ENCODE measurements around the gene BICD1. TPM values are rescaled to one million over a fixed set of nuclear protein-coding genes. Genes with fewer than 3 reads are reported as not detected.

BICD1 gene
- total RNA-seq, 2 donors from 2014 or later: 15.1 to 18.4 TPM

DNA sequence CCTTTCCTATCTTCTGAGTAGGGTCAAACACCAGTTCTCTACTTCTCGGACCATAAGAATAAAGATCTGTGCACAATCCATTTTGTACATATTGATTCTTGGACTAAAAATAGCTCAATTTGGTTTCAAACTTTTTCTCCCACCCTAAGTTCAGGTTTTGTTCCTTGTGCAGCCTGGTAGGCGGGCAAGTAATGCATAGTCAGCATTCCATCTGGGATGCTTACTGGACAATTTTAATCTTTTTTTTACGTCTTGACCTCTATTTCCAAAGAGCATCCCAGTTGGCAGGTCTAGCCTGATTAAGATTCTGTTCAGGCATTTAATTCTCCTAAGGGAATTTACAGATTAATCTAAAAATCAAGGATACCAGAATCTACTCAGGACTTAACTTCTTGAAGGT is 126.9 kb downstream of the BICD1 start:
- DNase-seq (ENCODE audit: low spot score in 2 of 2) (no peak), ATAC-seq (no peak)
- H3K27ac Mint-ChIP-seq: no peak overlapping the region
- H3K36me3 Mint-ChIP-seq: peaks cover 0 to 7% of the 10 kb centered on the region in 2 donors
- H3K9me3 Mint-ChIP-seq: peaks cover 3 to 11% of the 10 kb centered on the region in 2 donors

DNA sequence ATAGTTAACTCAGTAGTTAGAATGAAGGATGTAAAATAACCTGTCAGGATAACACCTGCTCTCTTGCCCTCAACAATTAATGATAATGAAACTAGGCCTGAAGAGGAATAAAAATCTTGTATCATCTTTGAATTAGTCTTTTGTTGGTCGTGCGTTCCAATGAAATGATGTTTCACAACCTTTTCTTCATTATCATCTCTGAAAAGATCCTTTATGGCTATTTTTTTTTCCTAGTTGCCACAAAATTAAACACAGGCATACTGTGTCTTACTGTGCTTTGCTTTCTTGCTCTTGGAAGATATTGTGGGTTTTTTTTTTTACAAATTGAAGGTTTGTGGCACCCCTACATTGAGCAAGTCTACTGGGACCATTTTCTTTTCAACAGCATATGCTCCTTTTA is 128.6 kb downstream of the BICD1 start:
- DNase-seq (ENCODE audit: low spot score in 2 of 2) (no peak), ATAC-seq (no peak)
- H3K9me3 Mint-ChIP-seq: peaks cover 3 to 11% of the 10 kb centered on the region in 2 donors
- peaks cover 0 to 7% of the 10 kb centered on the region in 2 donors for H3K36me3 Mint-ChIP-seq
- H3K27ac Mint-ChIP-seq: no peak overlapping the region

DNA sequence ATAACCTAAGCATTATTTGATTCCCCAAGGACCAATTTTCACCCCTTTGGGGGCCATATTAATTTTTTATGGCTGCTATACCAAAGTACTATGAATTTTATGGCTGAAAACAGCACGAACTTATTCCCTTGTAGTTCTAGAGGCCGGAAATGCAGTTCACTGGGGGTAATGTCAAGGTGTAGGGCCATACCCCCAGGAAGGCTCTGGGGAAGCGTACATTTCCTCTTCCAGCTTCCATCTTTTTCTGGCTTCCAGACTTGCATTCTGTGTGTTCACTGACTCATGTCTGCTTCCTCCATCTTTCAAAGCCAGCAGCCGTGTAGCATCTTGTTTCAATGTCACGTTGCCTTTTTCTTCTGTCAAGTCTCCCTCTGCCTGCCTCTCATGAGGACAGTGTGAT is 133.5 kb downstream of the BICD1 start:
- peaks cover 0 to 7% of the 10 kb centered on the region in 2 donors for H3K36me3 Mint-ChIP-seq

DNA sequence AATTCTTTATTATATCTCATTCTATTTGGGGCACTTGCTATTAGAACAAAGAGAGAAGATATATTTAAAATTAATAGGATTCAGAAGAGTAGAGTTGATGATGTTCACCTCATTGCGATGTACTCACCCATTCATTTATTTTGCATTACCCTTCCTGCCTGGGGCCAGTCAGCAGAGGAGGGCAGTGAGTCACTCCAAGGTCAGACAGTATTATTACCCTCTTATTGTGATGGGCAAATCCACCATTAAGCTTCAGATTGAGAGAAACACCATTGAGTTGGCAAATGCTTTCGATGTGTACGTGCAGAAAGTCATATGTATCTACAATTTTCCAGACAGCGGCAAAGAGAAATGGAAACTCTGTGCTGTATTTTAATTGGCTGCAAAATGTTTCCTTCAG is 134.2 kb downstream of the BICD1 start:
- no peak overlapping the region for H3K27ac Mint-ChIP-seq
- ATAC-seq (no peak), DNase-seq (ENCODE audit: low spot score in 2 of 2) (no peak)
- H3K9me3 Mint-ChIP-seq: peaks cover 3 to 11% of the 10 kb centered on the region in 2 donors
- peaks cover 0 to 7% of the 10 kb centered on the region in 2 donors for H3K36me3 Mint-ChIP-seq

More for the DNA sequence above, 133.5 kb downstream of the BICD1 start:
- DNase-seq (ENCODE audit: low spot score in 2 of 2): no peak
- ATAC-seq: no peak
- Mint-ChIP-seq H3K27ac (no peak overlapping the region), H3K9me3 (peaks cover 3 to 11% of the 10 kb centered on the region in 2 donors)

DNA sequence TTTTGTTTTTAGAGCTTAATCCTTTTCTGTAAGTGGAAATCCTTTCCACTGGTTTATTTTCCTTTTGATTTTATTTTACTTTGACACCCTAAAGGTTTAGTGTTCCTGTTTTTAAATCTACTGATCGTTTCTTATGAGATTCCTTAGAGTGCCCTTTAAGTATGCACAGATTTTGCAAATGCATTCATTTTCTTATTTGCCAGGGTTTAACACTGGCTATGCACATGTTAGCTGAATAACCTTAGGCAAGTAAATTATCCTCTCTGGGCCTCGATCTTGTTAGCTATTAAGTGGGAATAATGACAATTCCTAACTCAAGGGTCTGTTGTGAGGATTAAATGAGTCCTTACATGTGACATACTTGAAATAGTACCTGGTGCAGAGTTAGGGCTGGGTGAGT is 136.0 kb downstream of the BICD1 start:
- DNase-seq (ENCODE audit: low spot score in 2 of 2) (no peak), ATAC-seq (no peak)
- Mint-ChIP-seq H3K36me3 (peaks cover 0 to 18% of the 10 kb centered on the region in 2 donors), H3K9me3 (peaks cover 0 to 10% of the 10 kb centered on the region in 2 donors), H3K27ac (no peak overlapping the region)

DNA sequence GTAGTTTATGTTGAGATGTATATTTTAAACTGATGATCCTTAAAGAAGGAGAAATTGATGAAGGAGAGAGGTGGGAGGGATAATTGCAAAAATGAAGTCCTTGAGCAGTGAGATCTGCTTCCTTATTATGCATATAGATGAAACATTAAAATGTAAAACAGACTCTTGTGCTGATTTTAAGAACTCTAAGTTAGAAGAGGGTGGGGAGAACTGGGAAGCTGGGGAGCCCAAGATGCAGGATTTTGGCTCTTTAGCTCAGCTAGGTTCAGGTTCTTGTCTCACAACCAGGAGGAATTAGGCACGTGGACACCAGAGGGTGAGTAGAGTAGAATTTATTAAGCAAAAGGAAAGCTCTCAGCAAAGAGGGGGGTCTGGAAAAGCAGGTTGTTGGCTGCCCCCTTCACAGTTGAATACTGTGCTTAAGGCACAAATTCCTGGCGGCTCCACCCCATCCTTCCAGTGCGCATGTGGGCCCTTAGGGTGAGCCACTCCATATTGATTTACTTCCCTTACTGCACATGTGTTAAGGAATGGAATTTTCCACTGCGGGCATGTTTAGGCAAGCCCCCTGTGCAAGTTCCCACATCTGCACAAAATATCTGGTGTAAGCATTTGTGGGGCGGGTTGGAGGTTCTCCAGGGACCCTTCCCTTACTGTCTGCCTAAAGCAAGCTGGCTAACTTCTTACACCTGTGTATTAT is 141.9 kb downstream of the BICD1 start:
- H3K36me3 Mint-ChIP-seq: peaks cover 1 to 20% of the 10 kb centered on the region in 2 donors
- ATAC-seq: no peak
- DNase-seq (ENCODE audit: low spot score in 2 of 2): no peak
- H3K9me3 Mint-ChIP-seq: peaks cover 4 to 11% of the 10 kb centered on the region in 2 donors
- peak overlapping the region in 1 of 2 donors; percentile 45 for H3K27ac Mint-ChIP-seq

DNA sequence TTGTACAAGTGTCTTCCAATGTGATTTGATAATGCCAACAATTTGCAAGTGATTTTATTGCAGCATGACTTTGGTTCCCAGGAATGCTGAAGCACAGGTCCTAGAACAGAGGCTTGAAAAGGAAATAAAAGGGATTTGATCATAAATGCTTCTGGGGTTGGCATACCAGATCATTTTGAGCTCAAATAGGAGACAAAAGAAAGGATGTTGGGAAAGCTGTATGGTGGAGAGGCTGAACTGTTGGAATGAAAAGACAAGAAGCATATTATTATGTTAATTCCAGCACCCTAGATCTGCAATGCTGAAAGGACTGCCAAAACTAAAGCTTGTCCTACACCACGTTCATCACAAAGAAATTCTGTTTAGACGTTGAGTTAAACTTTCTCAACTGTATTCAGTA is 143.1 kb downstream of the BICD1 start:
- peaks cover 4 to 11% of the 10 kb centered on the region in 2 donors for H3K9me3 Mint-ChIP-seq
- H3K36me3 Mint-ChIP-seq: peaks cover 6 to 25% of the 10 kb centered on the region in 2 donors
- no peak overlapping the region for H3K27ac Mint-ChIP-seq
- DNase-seq (ENCODE audit: low spot score in 2 of 2): no peak
- no peak for ATAC-seq

DNA sequence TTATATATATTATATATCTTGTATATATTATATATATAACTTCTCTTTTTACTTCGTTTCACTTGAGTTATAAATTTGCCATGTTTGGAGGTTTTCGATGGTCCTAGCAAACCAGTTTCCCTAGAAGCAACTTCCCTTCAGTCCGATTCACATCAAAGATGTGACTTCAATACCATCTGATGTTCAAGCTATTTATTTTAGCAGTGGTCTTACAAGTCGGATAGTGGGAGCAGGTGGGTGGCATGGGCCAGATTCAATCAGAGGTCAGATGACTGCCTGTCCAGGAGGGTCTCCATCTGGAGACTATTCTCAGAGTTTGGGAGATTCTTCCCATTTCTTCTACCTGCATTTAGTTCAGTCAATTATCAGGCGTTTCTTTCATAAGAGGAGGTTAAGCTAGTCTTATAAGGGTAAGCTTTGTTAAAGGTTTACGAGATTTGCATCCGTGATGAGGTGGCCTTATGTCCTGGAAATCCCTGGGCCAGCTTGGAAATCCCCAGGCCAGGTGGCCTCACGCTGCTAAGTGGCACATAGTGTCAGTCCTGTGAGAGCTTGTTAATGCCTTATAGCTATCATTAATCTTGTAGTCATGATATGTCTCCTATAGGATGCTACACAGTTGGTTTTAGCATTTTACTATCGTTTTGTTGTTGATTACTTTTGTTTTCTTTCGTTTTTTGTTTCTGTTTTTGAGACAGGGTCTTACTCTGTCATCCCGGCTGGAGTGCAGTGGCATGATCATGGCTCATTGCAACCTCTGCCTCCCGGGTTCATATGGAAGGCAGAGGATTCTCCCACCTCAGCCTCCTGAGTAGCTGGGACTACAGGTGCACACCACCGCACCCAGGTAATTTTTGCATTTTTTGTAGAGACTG is 145.8 kb downstream of the BICD1 start:
- ATAC-seq (peak; percentile 45 to 53), DNase-seq (ENCODE audit: low spot score in 2 of 2) (no peak)
- peaks cover 4 to 7% of the 10 kb centered on the region in 2 donors for H3K9me3 Mint-ChIP-seq
- H3K27ac Mint-ChIP-seq: no peak overlapping the region
- peaks cover 6 to 14% of the 10 kb centered on the region in 2 donors for H3K36me3 Mint-ChIP-seq

DNA sequence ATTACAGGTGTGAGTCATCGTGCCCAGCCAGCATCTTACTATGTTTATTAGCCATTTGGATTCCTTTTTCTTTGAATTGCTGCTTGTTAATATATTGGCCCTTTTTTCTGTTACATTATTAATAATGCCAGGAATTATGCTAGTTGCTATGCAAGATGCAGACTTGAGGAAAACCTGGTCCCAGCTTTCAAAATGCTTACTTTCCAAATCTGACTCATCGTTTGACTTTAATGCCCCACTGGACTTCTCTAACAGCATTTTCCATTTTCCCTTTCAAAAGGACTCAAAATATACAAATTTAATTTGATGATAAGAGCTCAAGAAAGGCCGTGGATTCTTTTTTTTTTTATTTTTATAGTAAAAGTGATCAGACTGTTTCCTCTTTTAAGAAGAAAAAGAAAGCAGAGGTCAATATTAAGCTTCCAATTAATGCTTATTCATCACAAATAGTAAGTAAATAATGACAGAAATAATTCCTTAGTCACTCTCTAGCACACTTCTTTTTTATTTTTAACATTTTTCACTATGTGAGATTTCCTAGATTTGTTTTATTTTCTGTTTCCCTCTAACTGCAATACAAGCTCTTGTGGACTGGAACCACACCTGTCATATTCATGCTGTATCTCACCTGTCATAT is 146.6 kb downstream of the BICD1 start:
- peaks cover 6 to 11% of the 10 kb centered on the region in 2 donors for H3K36me3 Mint-ChIP-seq
- ATAC-seq: no peak
- no peak for DNase-seq (ENCODE audit: low spot score in 2 of 2)
- peaks cover 0 to 4% of the 10 kb centered on the region in 2 donors for H3K9me3 Mint-ChIP-seq
- H3K27ac Mint-ChIP-seq: no peak overlapping the region

DNA sequence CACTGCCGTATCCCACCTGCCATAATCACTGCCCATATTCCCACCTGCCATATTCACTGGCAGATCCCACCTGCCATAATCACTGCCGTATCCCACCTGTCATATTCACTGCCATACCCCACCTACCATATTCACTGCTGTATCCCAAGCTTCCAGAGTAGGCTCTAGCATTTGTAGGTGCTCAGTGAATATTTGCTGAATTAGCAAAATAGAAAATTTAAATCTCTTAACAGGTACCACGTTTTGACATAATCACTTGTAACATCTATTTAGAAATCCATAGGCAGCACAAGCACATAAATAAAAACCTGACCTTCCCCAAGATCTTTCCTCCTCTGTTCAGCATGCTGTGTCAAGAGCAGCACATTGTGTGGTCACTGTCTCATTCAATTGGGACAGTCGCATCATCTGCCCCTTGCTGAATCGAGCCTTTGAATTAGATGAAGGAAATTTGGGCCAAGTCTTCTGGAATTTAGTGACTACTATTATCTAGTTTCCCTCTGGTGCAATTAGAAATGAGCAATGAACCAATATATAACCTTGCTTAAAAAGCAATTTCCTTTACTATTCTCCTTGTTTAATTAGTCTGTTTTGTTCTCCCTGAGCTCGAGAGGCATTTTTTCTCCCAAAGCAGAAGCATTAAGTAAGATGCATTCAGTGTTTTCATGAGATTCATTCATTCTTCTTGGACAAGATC is 147.8 kb downstream of the BICD1 start:
- no peak for DNase-seq (ENCODE audit: low spot score in 2 of 2)
- H3K9me3 Mint-ChIP-seq: peaks cover 0 to 4% of the 10 kb centered on the region in 2 donors
- no peak overlapping the region for H3K27ac Mint-ChIP-seq
- ATAC-seq: no peak
- peaks cover 6 to 15% of the 10 kb centered on the region in 2 donors for H3K36me3 Mint-ChIP-seq

DNA sequence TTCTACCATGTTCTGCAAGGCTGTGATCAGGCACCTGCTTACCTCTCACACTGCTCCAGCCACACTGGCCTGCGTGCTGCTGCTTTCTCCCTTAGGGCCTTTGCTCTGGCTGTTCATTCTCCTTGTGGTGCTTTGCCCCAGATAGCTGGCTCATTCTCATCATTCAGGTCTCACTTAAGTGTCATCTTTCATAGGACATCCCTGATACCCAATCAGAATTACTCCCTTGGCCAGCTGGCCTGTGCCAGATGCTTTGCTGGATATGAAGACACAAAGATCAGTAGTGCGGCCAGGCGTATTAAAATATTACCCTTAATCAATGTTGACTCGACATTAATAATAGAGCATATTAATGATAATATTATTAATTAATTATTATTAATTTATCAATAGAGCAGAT is 148.9 kb downstream of the BICD1 start:
- DNase-seq (ENCODE audit: low spot score in 2 of 2) (no peak), ATAC-seq (no peak)
- H3K36me3 Mint-ChIP-seq: peaks cover 6 to 19% of the 10 kb centered on the region in 2 donors
- H3K9me3 Mint-ChIP-seq: peaks cover 0 to 4% of the 10 kb centered on the region in 2 donors
- no peak overlapping the region for H3K27ac Mint-ChIP-seq

DNA sequence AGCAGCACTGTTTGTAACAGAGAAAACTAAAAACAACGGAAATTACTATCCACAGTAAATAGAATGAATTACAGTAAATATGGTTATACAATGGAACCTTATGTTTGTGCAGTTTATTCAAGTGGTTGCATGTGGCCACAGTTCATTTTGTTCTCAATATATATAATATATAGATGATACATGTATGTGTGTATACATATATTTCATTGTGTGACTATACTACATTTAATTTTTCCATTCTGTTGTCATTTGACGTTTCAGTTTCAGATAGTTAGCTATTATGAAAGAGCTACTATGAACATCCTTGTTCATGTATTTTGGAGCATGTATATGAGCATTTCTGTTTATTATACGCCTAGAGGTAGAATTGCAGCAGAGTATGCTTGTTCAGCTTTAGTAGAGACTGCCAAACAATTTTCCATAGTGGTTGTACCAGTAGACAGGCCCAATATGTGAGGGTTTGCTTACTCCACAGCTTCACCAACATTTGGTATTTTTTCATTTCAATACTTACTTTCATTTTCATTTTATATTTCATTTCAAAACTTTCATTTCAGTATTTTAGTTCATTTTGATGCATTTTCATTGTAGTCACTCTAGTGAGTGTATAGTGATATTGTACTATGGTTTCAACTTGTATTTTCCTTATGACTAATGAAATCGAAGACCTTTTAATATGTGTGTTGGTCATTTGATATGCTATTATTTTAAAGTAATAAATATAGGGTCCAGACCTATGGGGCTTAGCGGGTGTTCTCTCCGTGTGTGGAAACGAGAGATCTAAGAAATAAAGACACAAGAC is 151.2 kb downstream of the BICD1 start:
- peak overlapping the region in 1 of 2 donors; percentile 8 for H3K27ac Mint-ChIP-seq
- H3K9me3 Mint-ChIP-seq: peaks cover 0 to 4% of the 10 kb centered on the region in 2 donors
- ATAC-seq: peak; percentile 51 to 84

DNA sequence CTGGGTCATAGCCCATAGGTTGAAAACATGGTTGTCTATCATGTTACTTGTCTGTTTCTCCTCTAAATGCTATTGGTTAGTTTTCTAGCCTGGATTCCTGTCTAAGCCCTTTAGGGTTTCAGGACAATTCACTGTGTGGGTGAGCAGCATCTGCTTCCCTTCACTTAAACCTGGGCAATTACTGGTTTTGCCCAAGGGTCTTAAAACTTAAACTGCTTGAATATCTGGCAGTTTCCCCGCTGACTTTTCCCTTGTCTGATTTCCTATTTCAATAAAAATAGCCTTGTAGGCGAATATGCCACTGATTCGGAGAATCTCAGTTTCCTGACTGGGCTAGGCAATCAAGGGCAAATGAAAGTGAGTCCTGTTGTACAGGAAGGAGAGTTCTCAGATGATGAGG is 154.0 kb downstream of the BICD1 start:
- Mint-ChIP-seq H3K9me3 (peaks cover 0 to 4% of the 10 kb centered on the region in 2 donors), H3K27ac (no peak overlapping the region)

More for the DNA sequence above, 151.2 kb downstream of the BICD1 start:
- H3K36me3 Mint-ChIP-seq: peaks cover 6 to 19% of the 10 kb centered on the region in 2 donors
- peak in 1 of 2 donors; percentile 3 for DNase-seq (ENCODE audit: low spot score in 2 of 2)

DNA sequence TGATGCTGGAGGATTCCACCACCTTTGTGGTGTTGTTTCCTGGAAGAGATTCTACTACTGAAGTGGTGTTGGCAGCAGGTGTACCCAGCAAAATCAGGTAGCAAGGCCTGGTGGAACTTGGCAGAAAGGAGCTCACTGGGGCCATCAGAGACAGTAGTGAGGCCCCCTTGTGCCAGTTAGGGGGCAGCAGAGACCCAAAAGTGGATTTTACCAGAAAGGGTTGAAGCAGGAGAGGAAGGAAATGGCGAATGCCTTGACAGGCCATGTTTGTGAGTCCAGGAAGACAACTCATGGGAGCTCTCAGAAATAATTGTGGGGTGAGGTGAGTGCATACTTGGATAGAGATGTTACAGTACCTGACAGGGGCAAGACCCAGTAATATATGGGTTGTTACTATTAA is 155.0 kb downstream of the BICD1 start:
- H3K9me3 Mint-ChIP-seq: peaks cover 0 to 4% of the 10 kb centered on the region in 2 donors
- H3K36me3 Mint-ChIP-seq: peaks cover 0 to 14% of the 10 kb centered on the region in 2 donors
- no peak overlapping the region for H3K27ac Mint-ChIP-seq
- ATAC-seq: no peak
- DNase-seq (ENCODE audit: low spot score in 2 of 2): no peak

More for the DNA sequence above, 154.0 kb downstream of the BICD1 start:
- ATAC-seq (no peak), DNase-seq (ENCODE audit: low spot score in 2 of 2) (no peak)
- peaks cover 0 to 14% of the 10 kb centered on the region in 2 donors for H3K36me3 Mint-ChIP-seq

DNA sequence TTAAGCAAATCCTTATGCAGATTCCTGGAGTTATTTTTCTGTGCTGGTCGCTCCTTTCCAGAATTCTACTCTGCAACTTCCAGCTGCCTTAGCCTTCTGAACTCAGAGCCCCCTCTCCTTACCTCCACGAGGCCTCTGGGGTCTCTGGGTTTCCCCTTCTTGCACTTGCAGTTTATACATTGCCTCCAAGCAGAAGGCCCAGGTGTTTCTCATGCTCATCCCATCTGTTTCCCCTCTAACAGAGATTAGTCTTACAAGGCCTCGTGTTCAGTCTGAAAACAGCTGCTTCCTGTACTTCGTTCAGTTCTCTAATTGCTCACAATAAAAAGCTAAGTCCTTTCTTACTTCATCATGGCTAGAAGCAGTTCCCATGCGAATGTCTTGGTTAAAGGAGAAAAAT is 158.3 kb downstream of the BICD1 start:
- ATAC-seq: no peak
- peak overlapping the region in 1 of 2 donors; percentile 10 for H3K27ac Mint-ChIP-seq
- no peaks in the 10 kb centered on the region for H3K36me3 Mint-ChIP-seq
- H3K9me3 Mint-ChIP-seq: no peaks in the 10 kb centered on the region
- no peak for DNase-seq (ENCODE audit: low spot score in 2 of 2)

All from activated naive CD4-positive, alpha-beta T cell treated with anti-CD3 and anti-CD28 coated beads, Interleukin-2, amount 50 U/mL, for 72 hours (primary cell).